Liver (tissue), 3 donors: ENCODE results near the gene ABCA1.

Source experiments
- CTCF ChIP-seq: fragments of 150-350 bp; IDR thresholded peaks from 2 replicates; pipeline ENCODE4 v1.5.1; 2017; ENCODE audit warnings: improper control_type of control experiment, low read depth, low read length; ENCODE audit not compliant: missing input control
- MAX ChIP-seq: IDR thresholded peaks from 2 replicates; pipeline ENCODE4 v1.6.1; 2016; ENCODE audit warnings: antibody characterized with exemption
- RAD21 ChIP-seq, 2 donors: IDR thresholded peaks; 2 replicates each; pipeline ENCODE4 v1.6.1; 2016; ENCODE audit warnings: antibody characterized with exemption in 2 of 2, mild to moderate bottlenecking in 2 of 2
- SP1 ChIP-seq: IDR thresholded peaks from 2 replicates; pipeline ENCODE4 v1.6.1; 2018; ENCODE audit warnings: antibody characterized with exemption, mild to moderate bottlenecking
- donor health status: healthy.
- donor health status: healthy.

- TF ChIP-seq RAD21 (IDR thresholded peaks at IDR 0.05) (no peak), CTCF (no peak), SP1 (no peak), MAX (no peak)
Measured at GRCh38 chr9:104853159-104853558, 74.8 kb downstream of the ABCA1 start.
